Spleen (tissue), 7 donors: ENCODE data around the gene SUSD3.
A peak's percentile ranks its signal among the peaks of the same experiment; 100 is the strongest.

Experiments
- POLR2AphosphoS5 ChIP-seq, 3 donors: sonication (generic); formaldehyde crosslinking; IDR thresholded peaks; one replicate each; pipeline ENCODE4 v1.5.1; 2017; ENCODE audit warnings: antibody characterized with exemption in 3 of 3
- TF ChIP-seq, protein P1 (sequence below), 11 experiments: fragments of 200-600 bp in 7 of 11; fragments of 450-650 bp in 4 of 11; sonication (generic) in 4 of 11; IDR thresholded peaks in 8 of 11; conservative IDR thresholded peaks in 3 of 11; 1 replicate in 7 of 11; 2 replicates in 4 of 11; pipeline versions ENCODE4 v1.4.0 to v1.8.0; 2016 to 2021; ENCODE audit warnings: antibody characterized with exemption in 11 of 11, inconsistent platforms in 4 of 11, mild to moderate bottlenecking in 1 of 11
- donor health status: DM: no; HTN: no; CAD: no; lungs with moderate emphysema.
- donor health status: DM: no; HTN: no; CAD: no.
- donor health status: DM: no; HTN: no; CAD: no.

DNA sequence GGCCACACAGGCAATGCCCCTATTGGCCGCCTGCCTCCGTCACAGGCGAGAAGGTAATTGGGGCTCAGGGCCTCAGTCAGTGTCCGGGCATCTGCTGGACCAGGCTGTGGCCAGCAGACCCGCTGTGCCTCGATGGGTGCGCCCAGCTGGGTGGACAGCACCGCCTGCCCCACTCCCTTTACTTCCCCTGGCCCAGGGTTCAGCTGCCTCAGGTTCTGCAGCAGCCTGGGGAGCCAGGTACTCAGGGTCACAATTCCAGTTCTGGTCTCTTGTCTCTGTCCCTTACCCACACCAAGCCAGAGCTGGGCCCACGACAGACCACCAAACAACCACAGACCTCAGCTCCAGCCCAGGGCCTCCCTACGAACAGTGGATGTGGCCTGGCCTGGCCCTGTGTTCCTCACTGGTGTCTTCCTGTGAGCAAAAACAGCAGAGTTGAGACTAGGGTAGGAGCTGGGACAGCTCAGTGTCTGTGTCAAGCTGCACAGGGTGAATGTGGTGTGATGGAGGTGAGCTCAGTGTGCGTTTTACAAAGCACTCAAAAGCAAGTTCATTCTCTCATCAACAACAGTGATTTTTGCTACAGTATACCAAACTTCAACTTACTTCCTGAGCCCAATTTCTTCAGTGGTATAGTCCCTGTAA is 33.4 kb upstream of the SUSD3 start:
- TF ChIP-seq POLR2AphosphoS5 (IDR thresholded peaks at IDR 0.05), result peak in 1 of 3 donors; percentile 32
- TF ChIP-seq, protein P1, sequence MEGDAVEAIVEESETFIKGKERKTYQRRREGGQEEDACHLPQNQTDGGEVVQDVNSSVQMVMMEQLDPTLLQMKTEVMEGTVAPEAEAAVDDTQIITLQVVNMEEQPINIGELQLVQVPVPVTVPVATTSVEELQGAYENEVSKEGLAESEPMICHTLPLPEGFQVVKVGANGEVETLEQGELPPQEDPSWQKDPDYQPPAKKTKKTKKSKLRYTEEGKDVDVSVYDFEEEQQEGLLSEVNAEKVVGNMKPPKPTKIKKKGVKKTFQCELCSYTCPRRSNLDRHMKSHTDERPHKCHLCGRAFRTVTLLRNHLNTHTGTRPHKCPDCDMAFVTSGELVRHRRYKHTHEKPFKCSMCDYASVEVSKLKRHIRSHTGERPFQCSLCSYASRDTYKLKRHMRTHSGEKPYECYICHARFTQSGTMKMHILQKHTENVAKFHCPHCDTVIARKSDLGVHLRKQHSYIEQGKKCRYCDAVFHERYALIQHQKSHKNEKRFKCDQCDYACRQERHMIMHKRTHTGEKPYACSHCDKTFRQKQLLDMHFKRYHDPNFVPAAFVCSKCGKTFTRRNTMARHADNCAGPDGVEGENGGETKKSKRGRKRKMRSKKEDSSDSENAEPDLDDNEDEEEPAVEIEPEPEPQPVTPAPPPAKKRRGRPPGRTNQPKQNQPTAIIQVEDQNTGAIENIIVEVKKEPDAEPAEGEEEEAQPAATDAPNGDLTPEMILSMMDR (IDR thresholded peaks at IDR 0.05 in 8 of 11, conservative IDR thresholded peaks at IDR 0.05 in 3 of 11), result no peak
